ENCODE results near the gene MLH1.

DNA sequence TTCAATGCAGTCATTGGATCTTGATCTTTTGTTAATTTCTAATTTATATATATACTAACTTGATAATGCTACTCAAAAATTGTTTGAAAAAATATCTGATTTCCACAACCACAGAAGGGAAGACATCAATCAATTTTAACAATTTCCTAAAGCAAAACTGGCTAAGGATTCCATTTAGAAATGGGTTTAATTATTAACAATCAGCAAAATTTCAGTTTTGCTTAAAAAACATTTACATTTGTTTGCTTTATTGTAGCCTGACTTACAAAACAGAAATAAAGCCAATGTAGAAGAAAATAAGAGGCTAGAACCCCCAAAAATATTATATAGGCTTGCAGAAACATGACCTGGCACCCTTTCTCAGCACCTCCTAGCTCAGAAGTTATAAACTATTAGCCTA lies 106.2 kb downstream of the MLH1 start:
- TF ChIP-seq CTCF (IDR thresholded peaks at IDR 0.05) (no peak), POLR2A (IDR thresholded peaks at IDR 0.05) (no peak)
